Activated CD4-positive, alpha-beta memory T cell treated with anti-CD3 and anti-CD28 coated beads, Interleukin-2, amount 10 ng/mL, durations not matched to agents 7 days and 5 days (primary cell): ENCODE measurements around the gene NTRK3. TPM values are rescaled to one million over a fixed set of nuclear protein-coding genes. Genes with fewer than 3 reads are reported as not detected.

Source experiments
- CTCF ChIA-PET: fragments of 350-600 bp; sonication (Branson Sonifier 250); formaldehyde crosslinking; loops from one replicate; lab custom pipeline; 2021; ENCODE audit warnings: antibody characterized with exemption, inconsistent platforms; lab: Charles Lee
- POLR2A ChIA-PET: fragments of 350-600 bp; sonication (Branson Sonifier 250); formaldehyde crosslinking; loops from one replicate; lab custom pipeline; 2021; ENCODE audit warnings: antibody characterized with exemption; lab: Charles Lee
- DNase-seq: peaks from one replicate; pipeline ENCODE4 v3.0.0-alpha.2; 2020
- H3K27ac Mint-ChIP-seq: one replicate; pipeline ENCODE4 v1.8.0; 2021; ENCODE audit warnings: mild to moderate bottlenecking, mixed read lengths
- H3K27me3 Mint-ChIP-seq: one replicate; pipeline ENCODE4 v1.8.0; 2021; ENCODE audit warnings: mixed read lengths
- H3K36me3 Mint-ChIP-seq: one replicate; pipeline ENCODE4 v1.8.0; 2021; ENCODE audit warnings: low read depth, mixed read lengths
- H3K4me1 Mint-ChIP-seq: one replicate; pipeline ENCODE4 v1.8.0; 2021; ENCODE audit warnings: mixed read lengths
- H3K4me3 Mint-ChIP-seq: one replicate; pipeline ENCODE4 v1.8.0; 2021; ENCODE audit warnings: mild to moderate bottlenecking, mixed read lengths
- H3K9me3 Mint-ChIP-seq: one replicate; pipeline ENCODE4 v1.8.0; 2021; ENCODE audit warnings: mixed read lengths
- total RNA-seq, 2 experiments: library from RNA; stranded (reverse); gene quantifications; one replicate each; pipeline ENCODE4 v1.2.3, GENCODE V29; 2021

Gene NTRK3
- total RNA-seq, 2 experiments from 2014 or later: not detected

- ChIA-PET CTCF (no interaction called here), POLR2A (no interaction called here)
- no peak for DNase-seq
- Mint-ChIP-seq H3K4me1 (no peaks in the 10 kb centered on the region), H3K4me3 (no peak overlapping the region), H3K9me3 (no peaks in the 10 kb centered on the region), H3K36me3 (no peaks in the 10 kb centered on the region), H3K27me3 (no peaks in the 10 kb centered on the region), H3K27ac (no peak overlapping the region)
Measured at GRCh38 chr15:87944050-87944449, 312.5 kb downstream of the NTRK3 start.

GRCh38 chr15:87943626-87944025 is 312.9 kb downstream of the NTRK3 start:
- no peak for DNase-seq
- CTCF ChIA-PET: no interaction called here
- POLR2A ChIA-PET: no interaction called here
- Mint-ChIP-seq H3K9me3 (no peaks in the 10 kb centered on the region), H3K4me1 (no peaks in the 10 kb centered on the region), H3K27me3 (no peaks in the 10 kb centered on the region), H3K27ac (no peak overlapping the region), H3K4me3 (no peak overlapping the region), H3K36me3 (no peaks in the 10 kb centered on the region)

- Mint-ChIP-seq H3K27ac (no peak overlapping the region), H3K4me1 (no peaks in the 10 kb centered on the region), H3K27me3 (no peaks in the 10 kb centered on the region), H3K36me3 (no peaks in the 10 kb centered on the region), H3K4me3 (no peak overlapping the region), H3K9me3 (no peaks in the 10 kb centered on the region)
- POLR2A ChIA-PET: no interaction called here
- DNase-seq: no peak
- CTCF ChIA-PET: no interaction called here
Measured at GRCh38 chr15:87942316-87942715, 314.2 kb downstream of the NTRK3 start.

GRCh38 chr15:87941606-87942005 is 314.9 kb downstream of the NTRK3 start:
- Mint-ChIP-seq H3K4me3 (no peak overlapping the region), H3K9me3 (no peaks in the 10 kb centered on the region), H3K27me3 (no peaks in the 10 kb centered on the region), H3K4me1 (no peaks in the 10 kb centered on the region), H3K27ac (no peak overlapping the region), H3K36me3 (no peaks in the 10 kb centered on the region)
- ChIA-PET CTCF (no interaction called here), POLR2A (no interaction called here)
- no peak for DNase-seq

- ChIA-PET CTCF (no interaction called here), POLR2A (no interaction called here)
- H3K4me3 Mint-ChIP-seq: no peak overlapping the region
- H3K36me3 Mint-ChIP-seq: no peaks in the 10 kb centered on the region
- no peak overlapping the region for H3K27ac Mint-ChIP-seq
- H3K27me3 Mint-ChIP-seq: no peaks in the 10 kb centered on the region
- no peak for DNase-seq
- H3K9me3 Mint-ChIP-seq: no peaks in the 10 kb centered on the region
- no peaks in the 10 kb centered on the region for H3K4me1 Mint-ChIP-seq
Measured at GRCh38 chr15:87940768-87941167, 315.8 kb downstream of the NTRK3 start.

GRCh38 chr15:87939848-87940457 is 316.6 kb downstream of the NTRK3 start:
- Mint-ChIP-seq H3K9me3 (no peaks in the 10 kb centered on the region), H3K4me1 (no peaks in the 10 kb centered on the region), H3K4me3 (no peak overlapping the region), H3K27me3 (no peaks in the 10 kb centered on the region), H3K27ac (no peak overlapping the region), H3K36me3 (no peaks in the 10 kb centered on the region)
- ChIA-PET POLR2A (no interaction called here), CTCF (no interaction called here)
- DNase-seq: no peak

GRCh38 chr15:87938031-87938430 is 318.5 kb downstream of the NTRK3 start:
- no peaks in the 10 kb centered on the region for H3K9me3 Mint-ChIP-seq
- no peaks in the 10 kb centered on the region for H3K4me1 Mint-ChIP-seq
- ChIA-PET POLR2A (no interaction called here), CTCF (no interaction called here)
- no peak for DNase-seq
- no peak overlapping the region for H3K4me3 Mint-ChIP-seq
- H3K27me3 Mint-ChIP-seq: no peaks in the 10 kb centered on the region
- no peak overlapping the region for H3K27ac Mint-ChIP-seq
- H3K36me3 Mint-ChIP-seq: no peaks in the 10 kb centered on the region

- CTCF ChIA-PET: no interaction called here
- no peaks in the 10 kb centered on the region for H3K4me1 Mint-ChIP-seq
- H3K27ac Mint-ChIP-seq: no peak overlapping the region
Measured at GRCh38 chr15:87935583-87935982, 321.0 kb downstream of the NTRK3 start.

GRCh38 chr15:87931584-87931983 is 325.0 kb downstream of the NTRK3 start:
- ChIA-PET POLR2A (no interaction called here), CTCF (no interaction called here)
- Mint-ChIP-seq H3K27me3 (no peaks in the 10 kb centered on the region), H3K36me3 (no peaks in the 10 kb centered on the region), H3K9me3 (peaks cover 2% of the 10 kb centered on the region), H3K4me1 (no peaks in the 10 kb centered on the region), H3K27ac (no peak overlapping the region), H3K4me3 (no peak overlapping the region)
- DNase-seq: no peak

More at GRCh38 chr15:87935583-87935982, 321.0 kb downstream of the NTRK3 start:
- POLR2A ChIA-PET: no interaction called here
- no peaks in the 10 kb centered on the region for H3K36me3 Mint-ChIP-seq
- no peak overlapping the region for H3K4me3 Mint-ChIP-seq
- no peak for DNase-seq
- no peaks in the 10 kb centered on the region for H3K27me3 Mint-ChIP-seq
- H3K9me3 Mint-ChIP-seq: no peaks in the 10 kb centered on the region

- POLR2A ChIA-PET: no interaction called here
- H3K36me3 Mint-ChIP-seq: no peaks in the 10 kb centered on the region
- H3K9me3 Mint-ChIP-seq: peaks cover 2% of the 10 kb centered on the region
- no peak overlapping the region for H3K27ac Mint-ChIP-seq
- H3K4me3 Mint-ChIP-seq: no peak overlapping the region
- CTCF ChIA-PET: no interaction called here
- no peaks in the 10 kb centered on the region for H3K27me3 Mint-ChIP-seq
- H3K4me1 Mint-ChIP-seq: no peaks in the 10 kb centered on the region
- DNase-seq: no peak
Measured at GRCh38 chr15:87930457-87930856, 326.1 kb downstream of the NTRK3 start.

GRCh38 chr15:87929841-87930240 is 326.7 kb downstream of the NTRK3 start:
- POLR2A ChIA-PET: no interaction called here
- CTCF ChIA-PET: no interaction called here

GRCh38 chr15:87924433-87924832 is 332.1 kb downstream of the NTRK3 start:
- peaks cover 2% of the 10 kb centered on the region for H3K9me3 Mint-ChIP-seq
- H3K27ac Mint-ChIP-seq: no peak overlapping the region
- H3K4me1 Mint-ChIP-seq: no peaks in the 10 kb centered on the region
- POLR2A ChIA-PET: no interaction called here
- H3K36me3 Mint-ChIP-seq: no peaks in the 10 kb centered on the region
- DNase-seq: no peak
- CTCF ChIA-PET: no interaction called here
- no peak overlapping the region for H3K4me3 Mint-ChIP-seq
- H3K27me3 Mint-ChIP-seq: no peaks in the 10 kb centered on the region

More at GRCh38 chr15:87929841-87930240, 326.7 kb downstream of the NTRK3 start:
- Mint-ChIP-seq H3K27me3 (no peaks in the 10 kb centered on the region), H3K4me3 (no peak overlapping the region), H3K9me3 (peaks cover 2% of the 10 kb centered on the region), H3K36me3 (no peaks in the 10 kb centered on the region), H3K27ac (no peak overlapping the region), H3K4me1 (no peaks in the 10 kb centered on the region)
- DNase-seq: no peak

GRCh38 chr15:87919064-87919463 is 337.5 kb downstream of the NTRK3 start:
- POLR2A ChIA-PET: no interaction called here
- H3K4me1 Mint-ChIP-seq: no peaks in the 10 kb centered on the region

GRCh38 chr15:87917480-87917879 is 339.1 kb downstream of the NTRK3 start:
- DNase-seq: no peak
- no peaks in the 10 kb centered on the region for H3K36me3 Mint-ChIP-seq
- no peaks in the 10 kb centered on the region for H3K27me3 Mint-ChIP-seq
- ChIA-PET CTCF (no interaction called here), POLR2A (no interaction called here)
- H3K4me3 Mint-ChIP-seq: no peak overlapping the region
- H3K27ac Mint-ChIP-seq: no peak overlapping the region
- no peaks in the 10 kb centered on the region for H3K4me1 Mint-ChIP-seq
- H3K9me3 Mint-ChIP-seq: no peaks in the 10 kb centered on the region

More at GRCh38 chr15:87919064-87919463, 337.5 kb downstream of the NTRK3 start:
- Mint-ChIP-seq H3K9me3 (no peaks in the 10 kb centered on the region), H3K4me3 (no peak overlapping the region), H3K27ac (no peak overlapping the region), H3K27me3 (no peaks in the 10 kb centered on the region), H3K36me3 (no peaks in the 10 kb centered on the region)
- CTCF ChIA-PET: no interaction called here
- DNase-seq: no peak
